AG10803 (cell line): ENCODE data around the gene ZNF396.

ENCODE experiments used
- DNase-seq: peaks from one replicate; pipeline ENCODE4 v3.0.0; 2010; ENCODE audit warnings: low read depth
- H3K4me3 ChIP-seq: 2 replicates; pipeline ENCODE4 v1.5.1; 2011; ENCODE audit warnings: mild to moderate bottlenecking, low read length, control low read depth
- TF ChIP-seq, protein P1 (sequence below): conservative IDR thresholded peaks from 2 replicates; pipeline ENCODE4 v1.5.1; 2011; ENCODE audit warnings: mild to moderate bottlenecking, low read length, control low read depth, inconsistent platforms

The ZNF396 gene

DNA sequence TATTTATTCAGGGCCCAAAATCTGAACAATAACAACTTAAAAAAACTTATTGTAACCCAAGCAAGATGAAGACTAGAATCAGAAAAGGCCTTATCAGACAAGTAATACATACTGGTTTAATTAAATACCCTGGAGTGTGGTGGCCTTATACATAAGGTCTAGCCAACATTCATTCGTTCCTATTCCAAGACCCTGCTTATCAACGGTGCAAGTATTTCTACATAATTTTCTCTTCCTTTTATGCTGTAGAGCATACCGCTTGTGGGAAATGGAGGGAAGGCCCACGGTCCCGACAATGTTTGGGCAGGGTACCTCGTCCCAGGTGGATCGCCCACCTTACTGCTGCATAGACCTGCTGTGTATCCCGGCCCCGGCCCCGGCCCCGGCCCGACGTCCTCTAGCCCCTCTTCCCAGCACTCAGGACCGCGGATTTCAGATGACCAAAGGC is 33.6 kb downstream of the ZNF396 start:
- TF ChIP-seq, protein P1, sequence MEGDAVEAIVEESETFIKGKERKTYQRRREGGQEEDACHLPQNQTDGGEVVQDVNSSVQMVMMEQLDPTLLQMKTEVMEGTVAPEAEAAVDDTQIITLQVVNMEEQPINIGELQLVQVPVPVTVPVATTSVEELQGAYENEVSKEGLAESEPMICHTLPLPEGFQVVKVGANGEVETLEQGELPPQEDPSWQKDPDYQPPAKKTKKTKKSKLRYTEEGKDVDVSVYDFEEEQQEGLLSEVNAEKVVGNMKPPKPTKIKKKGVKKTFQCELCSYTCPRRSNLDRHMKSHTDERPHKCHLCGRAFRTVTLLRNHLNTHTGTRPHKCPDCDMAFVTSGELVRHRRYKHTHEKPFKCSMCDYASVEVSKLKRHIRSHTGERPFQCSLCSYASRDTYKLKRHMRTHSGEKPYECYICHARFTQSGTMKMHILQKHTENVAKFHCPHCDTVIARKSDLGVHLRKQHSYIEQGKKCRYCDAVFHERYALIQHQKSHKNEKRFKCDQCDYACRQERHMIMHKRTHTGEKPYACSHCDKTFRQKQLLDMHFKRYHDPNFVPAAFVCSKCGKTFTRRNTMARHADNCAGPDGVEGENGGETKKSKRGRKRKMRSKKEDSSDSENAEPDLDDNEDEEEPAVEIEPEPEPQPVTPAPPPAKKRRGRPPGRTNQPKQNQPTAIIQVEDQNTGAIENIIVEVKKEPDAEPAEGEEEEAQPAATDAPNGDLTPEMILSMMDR: no peak
- H3K4me3 ChIP-seq: peak overlapping the region; percentile 96
- DNase-seq: no peak

DNA sequence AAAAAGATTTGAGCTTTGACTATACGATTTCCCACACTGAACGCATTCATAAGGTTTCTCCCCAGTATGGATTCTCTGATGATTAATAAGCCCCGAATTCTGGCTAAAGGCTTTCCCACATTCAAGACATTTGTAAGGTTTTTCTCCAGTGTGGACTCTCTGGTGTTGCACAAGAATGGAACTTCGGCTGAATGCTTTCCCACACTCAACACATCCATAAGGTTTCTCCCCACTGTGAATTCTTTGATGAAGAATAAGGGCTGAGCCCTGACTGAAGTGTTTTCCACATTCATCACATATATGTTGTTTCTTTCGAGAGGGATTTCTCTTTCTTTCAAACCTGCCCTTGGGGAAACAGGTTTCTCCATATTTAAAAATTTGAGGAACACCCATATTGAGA is 39.9 kb downstream of the ZNF396 start:
- H3K4me3 ChIP-seq: no peak overlapping the region
- DNase-seq: no peak
- TF ChIP-seq, protein P1: no peak

DNA sequence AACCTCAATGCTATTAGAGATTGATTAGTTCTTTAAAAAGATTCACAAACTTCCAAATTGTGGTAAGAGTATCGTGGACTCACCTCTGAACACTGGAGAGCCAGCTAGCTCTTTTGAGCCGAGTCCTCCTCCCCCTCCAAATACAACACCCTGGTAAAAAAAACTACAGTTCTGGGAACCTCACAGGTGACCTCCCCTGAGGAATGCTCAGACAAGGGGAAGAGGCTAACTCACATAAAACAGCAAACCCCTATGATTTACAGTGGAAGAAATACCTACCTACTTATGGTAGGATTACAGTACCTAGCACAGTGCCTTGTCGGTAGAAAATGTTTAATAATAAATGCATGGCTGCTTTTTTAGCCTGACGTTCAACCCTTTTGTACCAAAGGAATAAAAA is 41.3 kb downstream of the ZNF396 start:
- TF ChIP-seq, protein P1: no peak

DNA sequence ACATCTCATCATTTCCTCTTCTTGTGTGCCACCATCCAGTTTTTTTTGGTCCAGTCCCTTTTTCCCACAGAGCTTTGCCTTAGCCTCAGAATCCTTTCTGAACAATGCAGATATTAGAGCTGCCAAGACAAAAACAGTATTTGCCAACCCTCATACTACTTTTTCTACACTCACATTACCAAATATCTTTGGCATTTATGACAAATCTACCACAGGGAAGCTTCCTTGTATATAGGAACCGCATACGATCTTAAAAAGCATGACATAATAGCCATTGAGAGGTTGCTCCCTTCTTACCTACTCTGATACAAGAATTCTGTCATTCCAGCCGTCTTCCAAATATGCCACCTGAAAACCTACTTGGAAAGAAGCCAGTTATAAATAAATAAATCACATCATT is 42.3 kb downstream of the ZNF396 start:
- TF ChIP-seq, protein P1: no peak
- H3K4me3 ChIP-seq: no peak overlapping the region
- DNase-seq: peak; percentile 61

More for the DNA sequence above, 41.3 kb downstream of the ZNF396 start:
- no peak overlapping the region for H3K4me3 ChIP-seq
- no peak for DNase-seq

DNA sequence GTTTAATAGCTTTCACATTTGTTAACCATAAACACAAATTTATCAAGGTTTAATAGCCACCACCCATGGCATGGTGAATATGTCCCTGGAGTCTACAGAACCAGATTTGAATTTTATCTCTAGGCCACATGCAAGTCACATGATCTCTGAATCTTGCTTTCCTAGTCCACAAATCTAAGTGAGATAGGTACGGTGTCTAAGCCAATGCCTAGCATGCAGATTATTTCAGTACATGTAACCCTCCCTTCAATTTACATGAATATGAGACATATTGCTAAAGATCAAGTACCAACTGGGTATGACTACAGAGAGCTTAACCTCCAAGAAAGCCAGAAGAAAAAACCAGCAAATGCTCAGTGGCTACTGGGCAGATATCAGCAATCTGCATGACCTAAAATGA is 42.9 kb downstream of the ZNF396 start:
- H3K4me3 ChIP-seq: no peak overlapping the region
- TF ChIP-seq, protein P1: no peak
- no peak for DNase-seq

DNA sequence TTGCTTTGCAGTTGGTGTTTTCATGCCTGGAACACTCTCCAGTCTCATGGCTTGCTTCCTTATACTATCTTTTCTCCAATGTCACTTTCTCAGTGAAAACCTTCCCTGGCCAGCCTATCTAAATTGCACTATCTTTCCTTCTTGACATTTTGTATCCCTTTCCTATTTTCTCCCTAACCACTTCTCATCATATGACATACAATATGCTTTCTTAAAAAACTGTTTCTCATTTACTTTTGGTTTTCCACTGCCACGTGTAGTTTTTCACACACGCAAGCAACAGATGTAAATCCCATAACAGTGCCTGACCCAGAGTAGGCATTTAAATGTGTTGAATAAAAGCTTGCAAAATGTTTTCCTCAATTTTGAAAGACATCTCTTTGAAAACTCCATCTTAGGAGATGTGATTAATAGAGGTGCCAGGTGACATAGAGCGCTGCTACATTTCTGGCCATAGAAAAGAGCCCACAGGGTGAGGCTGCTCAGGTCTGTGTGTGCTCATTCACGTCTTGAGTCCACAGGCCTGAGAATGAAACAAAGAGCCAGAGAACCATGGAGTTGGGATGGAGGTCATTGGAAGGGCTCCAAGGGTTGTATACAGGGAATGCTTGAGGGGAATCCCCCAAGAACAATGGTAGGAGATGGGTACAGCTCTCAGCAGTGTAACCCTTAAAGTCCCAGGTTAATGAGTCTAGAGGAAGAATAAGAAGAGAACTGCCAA is 45.6 kb downstream of the ZNF396 start:
- TF ChIP-seq, protein P1: no peak
- DNase-seq: no peak
- no peak overlapping the region for H3K4me3 ChIP-seq

DNA sequence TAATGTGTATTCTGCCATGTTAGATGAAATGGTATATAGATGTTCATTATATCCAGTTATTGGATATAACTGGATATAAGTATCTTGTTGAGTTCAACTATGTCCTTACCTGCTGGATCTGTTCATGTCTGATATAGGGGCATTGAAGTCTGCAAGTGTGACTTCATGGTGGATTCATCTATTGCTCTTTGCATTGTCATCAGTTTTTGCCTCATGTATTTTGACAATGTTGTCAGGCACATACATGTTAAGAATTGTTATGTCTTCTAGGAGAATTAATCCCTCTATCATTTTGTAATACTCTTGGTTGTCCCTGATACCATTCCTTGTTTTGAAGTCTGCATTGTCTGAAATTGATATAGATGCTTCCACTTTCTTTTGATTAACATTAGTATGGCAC is 48.3 kb downstream of the ZNF396 start:
- TF ChIP-seq, protein P1: no peak
- no peak for DNase-seq
- no peak overlapping the region for H3K4me3 ChIP-seq
